ENCODE data around the gene RBM22.

- TF ChIP-seq MAX (IDR thresholded peaks at IDR 0.05) (no peak), RAD21 (IDR thresholded peaks at IDR 0.05; ENCODE audit: low read depth) (no peak), YY1 (IDR thresholded peaks at IDR 0.05; ENCODE audit: low read depth) (no peak), TAF1 (IDR thresholded peaks at IDR 0.05; ENCODE audit: low read depth) (no peak), EP300 (IDR thresholded peaks at IDR 0.05; ENCODE audit: borderline replicate concordance) (no peak), REST (IDR thresholded peaks at IDR 0.05; ENCODE audit: low read depth) (no peak), TCF12 (IDR thresholded peaks at IDR 0.05; ENCODE audit: low read depth) (no peak), EGR1 (IDR thresholded peaks at IDR 0.05) (no peak), TEAD4 (IDR thresholded peaks at IDR 0.05) (no peak), USF1 (IDR thresholded peaks at IDR 0.05) (no peak), ZBTB7A (IDR thresholded peaks at IDR 0.05; ENCODE audit: low read depth) (no peak), CEBPB (IDR thresholded peaks at IDR 0.05) (no peak), NFIC (IDR thresholded peaks at IDR 0.05) (no peak)
These were observed 40.1 kb upstream of the RBM22 start for GRCh38 chr5:150740992-150741391.
